ENCODE results near the gene CLDN11.

CLDN11 gene

DNA sequence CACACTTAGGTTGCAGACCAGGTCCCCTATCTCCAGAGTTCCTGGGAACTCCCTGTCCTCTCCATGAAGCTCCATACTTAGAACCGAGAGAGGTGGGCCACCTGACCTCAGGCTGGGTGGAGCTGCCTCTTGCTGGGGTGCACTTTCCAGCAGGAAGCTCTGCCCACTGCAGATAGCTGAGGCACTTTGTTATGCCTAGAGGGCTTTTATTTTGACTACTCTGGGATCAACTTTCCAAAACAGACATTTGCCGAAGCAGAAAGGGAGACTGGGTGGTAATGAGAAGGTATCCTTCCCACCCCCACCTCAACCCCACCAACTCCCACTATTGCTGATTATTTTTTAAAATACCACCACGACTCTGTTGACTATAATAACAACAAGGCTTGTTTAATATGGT is 54.7 kb downstream of the CLDN11 start:
- no peak for DNase-seq

GRCh38 chr3:170475092-170475685 is 56.5 kb downstream of the CLDN11 start:
- DNase-seq: no peak

GRCh38 chr3:170476291-170476690 is 57.6 kb downstream of the CLDN11 start:
- no peak for DNase-seq

GRCh38 chr3:170477395-170477794 is 58.7 kb downstream of the CLDN11 start:
- no peak for DNase-seq

DNA sequence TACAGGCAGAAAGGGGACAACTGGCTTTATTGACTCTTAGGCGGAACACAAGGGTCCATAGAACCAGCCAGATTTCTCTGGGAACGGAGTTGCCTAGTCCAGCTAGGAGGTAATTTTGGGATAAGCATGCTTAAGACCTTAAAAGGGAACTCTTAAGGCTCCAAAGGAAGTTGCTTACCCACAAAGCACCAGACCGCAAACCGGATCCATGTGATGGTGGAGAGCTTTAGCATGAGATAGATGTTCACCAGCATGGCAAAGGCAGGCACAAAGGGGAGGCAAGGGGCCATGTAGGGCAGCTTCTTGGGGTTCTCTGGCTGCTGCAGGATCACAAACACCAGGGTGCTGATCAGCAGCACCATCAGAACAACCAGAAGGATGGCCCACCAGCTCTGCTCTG is 61.4 kb downstream of the CLDN11 start:
- DNase-seq: no peak

DNA sequence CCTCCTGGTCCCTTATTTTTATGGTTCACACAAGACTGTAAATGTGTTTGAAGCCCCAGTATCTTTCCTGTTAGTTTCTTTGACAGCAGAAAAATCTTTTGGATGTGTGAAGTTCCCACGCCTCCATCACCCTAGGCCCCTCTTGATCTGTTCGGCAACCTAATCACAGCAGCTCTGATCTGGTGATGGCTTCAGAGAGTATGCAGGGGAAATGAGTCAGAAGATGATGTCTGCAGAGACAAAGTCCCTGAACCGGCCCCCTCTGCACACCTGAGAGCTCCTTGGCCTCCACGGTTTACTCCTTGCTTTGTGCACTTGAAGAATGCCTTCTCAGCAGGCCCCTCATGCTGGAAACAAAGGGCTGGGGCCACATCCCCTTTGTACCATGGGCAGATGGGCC is 63.5 kb downstream of the CLDN11 start:
- no peak for DNase-seq

DNA sequence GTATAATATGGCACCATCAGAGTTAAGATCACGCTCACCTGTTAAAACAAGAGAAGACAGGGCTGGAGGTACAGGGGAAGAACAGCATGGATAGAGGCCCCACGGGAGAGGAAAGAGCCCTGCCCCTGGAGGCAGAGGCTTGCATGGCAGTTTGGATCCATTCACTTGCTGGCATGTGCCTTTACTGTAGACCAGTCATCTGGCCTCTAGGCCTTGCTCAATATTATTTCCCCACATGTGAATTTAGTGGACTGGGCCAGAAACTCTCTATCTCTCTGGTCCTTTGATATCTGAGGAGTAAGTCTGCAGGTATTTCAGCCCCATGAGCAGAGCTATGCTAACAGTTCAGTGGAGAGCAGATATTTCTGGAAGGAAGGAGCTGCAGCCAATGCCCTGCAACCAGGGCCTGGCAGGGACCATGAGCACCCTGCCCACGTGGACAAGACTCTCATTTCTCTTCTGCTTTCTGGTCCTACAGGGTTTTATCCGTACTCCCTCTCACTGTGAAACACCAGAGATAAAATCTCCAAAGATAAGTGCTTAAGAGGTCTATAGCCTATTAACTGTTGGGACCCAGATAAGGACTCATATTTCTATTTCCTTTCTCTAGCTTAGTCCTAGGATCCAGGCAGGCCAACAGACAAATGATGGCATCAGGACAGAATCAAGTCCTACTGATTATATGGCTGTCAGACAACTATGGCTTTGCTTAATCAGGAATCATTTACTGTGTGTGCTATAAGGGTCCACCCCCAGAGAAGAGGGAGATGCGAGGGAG is 65.0 kb downstream of the CLDN11 start:
- no peak for DNase-seq

Measured in DMS79 treated with DMSO at 0.1 percent for 48 hours (cell line).